ENCODE results near the gene NAA25.
"Not testable (repeated sequence)": the region's sequence is repeated elsewhere in the genome, so short reads cannot be mapped to it uniquely, and the experiment has no call there.

The NAA25 gene

GRCh38 chr12:112063273-112063672, 45.3 kb downstream of the NAA25 start:
- no peak for DNase-seq

DNA sequence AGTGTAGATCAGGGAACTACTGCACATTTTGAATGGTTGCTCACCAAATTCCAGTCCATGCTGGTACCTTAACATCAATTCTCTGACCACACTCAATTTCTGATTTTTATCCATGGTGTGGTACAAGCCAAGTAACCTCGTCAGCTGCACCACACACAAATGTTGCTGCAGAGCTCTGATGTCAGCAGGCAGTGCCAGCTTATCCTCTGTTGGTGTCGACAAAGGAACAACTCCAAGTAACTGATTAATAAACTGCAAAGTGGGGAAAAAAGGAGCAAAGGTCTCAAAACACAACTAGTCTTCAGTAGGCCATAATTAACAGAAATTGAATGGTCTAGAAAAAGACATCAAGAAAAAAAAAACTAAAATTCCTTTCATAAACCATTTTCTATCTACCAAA, 47.4 kb downstream of the NAA25 start:
- DNase-seq = no peak

DNA sequence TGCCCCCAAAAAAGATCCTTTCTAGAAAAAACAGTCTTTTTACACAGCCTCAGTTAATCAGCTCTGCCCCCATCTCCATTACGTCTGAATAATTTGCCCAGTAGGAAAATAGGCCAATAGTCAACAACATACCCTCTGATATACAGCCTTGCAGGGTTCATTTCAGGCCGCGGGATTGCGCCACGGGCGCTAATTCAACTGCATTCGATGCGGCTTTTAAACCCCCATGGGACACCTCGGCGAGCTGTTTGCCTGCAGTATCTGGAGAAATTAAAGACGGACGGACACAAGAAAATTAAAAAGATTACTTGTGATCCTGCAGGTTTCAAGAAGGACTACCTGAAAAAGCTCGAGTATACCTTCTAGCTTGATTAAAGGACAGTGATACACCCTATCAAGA, 59.2 kb downstream of the NAA25 start:
- no peak for DNase-seq

- no peak for DNase-seq
These were observed 62.6 kb downstream of the NAA25 start for GRCh38 chr12:112046003-112046402.

- not testable (repeated sequence) for DNase-seq
These were observed 72.0 kb downstream of the NAA25 start for GRCh38 chr12:112036614-112037013.

GRCh38 chr12:112035219-112035785, 73.3 kb downstream of the NAA25 start:
- no peak for DNase-seq

DNA sequence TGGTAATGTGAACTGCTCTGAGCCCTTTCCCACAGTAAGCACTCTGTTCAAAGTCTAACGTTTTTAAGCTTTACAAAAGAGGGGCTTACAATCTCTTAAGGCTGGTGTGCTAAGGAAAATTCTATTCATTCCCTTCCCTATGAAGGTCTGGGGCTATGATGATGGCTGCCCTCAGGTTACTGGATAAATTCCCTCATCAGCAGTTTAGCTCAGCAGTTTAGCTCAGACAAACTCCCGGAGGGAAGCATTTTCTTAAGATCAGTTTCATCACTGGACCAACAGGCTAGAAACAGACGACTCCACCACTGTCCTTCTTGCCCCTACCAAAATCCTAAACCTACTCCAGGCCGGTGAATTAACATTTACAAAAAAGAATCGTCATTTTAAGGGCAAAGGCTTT, 76.3 kb downstream of the NAA25 start:
- no peak for DNase-seq

DNA sequence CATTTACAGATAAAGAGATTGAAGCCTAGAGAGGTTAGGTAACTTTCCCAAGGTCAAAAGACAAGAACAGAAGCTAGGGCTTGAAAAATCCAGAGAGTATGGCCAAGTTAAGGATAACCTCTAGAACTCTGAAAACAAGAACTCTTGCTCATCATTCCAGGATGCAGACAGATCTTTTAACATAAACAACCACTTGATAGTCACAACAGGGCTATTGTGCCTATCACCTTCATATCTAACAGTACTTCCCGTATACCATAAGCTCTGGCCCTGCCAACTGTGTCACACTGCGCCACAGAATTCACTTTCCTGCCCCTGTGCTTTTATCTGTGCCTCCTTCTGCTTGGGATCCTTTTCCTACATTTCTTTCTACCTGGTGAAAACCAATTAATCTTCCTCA, 77.1 kb downstream of the NAA25 start:
- DNase-seq = no peak

GRCh38 chr12:112029301-112029700, 79.3 kb downstream of the NAA25 start:
- no peak for DNase-seq

- no peak for DNase-seq
These were observed 82.7 kb downstream of the NAA25 start for GRCh38 chr12:112025808-112026375.

DNA sequence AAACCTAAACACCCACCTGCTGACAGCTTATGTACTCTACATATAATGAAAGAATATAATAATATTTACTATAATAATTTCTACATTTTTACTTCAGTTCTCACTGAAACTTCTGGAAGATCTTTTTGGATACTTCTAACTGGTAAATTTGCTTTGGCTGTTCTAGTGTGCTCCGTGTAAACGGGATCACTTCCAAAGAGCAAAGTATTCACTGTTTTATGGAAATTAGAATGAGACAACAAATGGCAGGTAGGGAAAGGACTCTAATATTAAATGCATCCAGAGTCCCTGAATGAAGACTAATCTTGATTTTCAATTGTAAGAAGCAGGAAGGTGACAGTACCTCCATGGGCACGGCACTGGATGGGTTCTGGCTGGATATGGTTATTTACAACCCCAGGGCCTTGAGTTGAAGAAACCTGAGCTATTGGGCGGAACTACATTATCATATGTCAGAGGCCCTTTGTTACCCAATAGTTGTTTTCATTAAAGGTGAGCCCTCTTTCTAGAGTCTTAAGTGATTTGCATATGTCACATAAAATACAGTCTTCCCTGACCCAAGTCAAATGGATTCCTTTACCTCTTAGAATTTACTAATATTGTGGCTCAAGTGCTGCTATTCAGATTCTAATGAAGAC, 84.7 kb downstream of the NAA25 start:
- no peak for DNase-seq

DNA sequence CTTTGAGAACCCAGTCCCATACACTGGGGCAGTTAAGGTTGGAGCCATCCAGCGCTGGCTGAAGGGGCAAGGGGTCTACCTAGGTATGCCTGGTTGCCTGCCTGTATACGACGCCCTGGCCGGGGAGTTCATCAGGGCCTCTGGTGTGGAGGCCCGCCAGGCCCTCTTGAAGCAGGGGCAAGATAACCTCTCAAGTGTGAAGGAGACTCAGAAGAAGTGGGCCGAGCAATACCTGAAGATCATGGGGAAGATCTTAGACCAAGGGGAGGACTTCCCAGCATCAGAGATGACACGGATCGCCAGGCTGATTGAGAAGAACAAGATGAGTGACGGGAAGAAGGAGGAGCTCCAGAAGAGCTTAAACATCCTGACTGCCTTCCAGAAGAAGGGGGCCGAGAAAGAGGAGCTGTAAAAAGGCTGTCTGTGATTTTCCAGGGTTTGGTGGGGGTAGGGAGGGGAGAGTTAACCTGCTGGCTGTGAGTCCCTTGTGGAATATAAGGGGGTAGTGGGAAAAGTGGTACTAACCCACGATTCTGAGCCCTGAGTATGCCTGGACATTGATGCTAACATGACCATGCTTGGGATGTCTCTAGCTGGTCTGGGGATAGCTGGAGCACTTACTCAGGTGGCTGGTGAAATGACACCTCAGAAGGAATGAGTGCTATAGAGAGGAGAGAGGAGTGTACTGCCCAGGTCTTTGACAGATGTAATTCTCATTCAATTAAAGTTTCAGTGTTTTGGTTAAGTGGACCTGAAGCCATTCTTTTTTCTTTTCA, 86.2 kb downstream of the NAA25 start:
- no peak for DNase-seq

GRCh38 chr12:112020947-112021457, 87.6 kb downstream of the NAA25 start:
- no peak for DNase-seq

GRCh38 chr12:112018571-112019237, 89.9 kb downstream of the NAA25 start:
- no peak for DNase-seq

DNA sequence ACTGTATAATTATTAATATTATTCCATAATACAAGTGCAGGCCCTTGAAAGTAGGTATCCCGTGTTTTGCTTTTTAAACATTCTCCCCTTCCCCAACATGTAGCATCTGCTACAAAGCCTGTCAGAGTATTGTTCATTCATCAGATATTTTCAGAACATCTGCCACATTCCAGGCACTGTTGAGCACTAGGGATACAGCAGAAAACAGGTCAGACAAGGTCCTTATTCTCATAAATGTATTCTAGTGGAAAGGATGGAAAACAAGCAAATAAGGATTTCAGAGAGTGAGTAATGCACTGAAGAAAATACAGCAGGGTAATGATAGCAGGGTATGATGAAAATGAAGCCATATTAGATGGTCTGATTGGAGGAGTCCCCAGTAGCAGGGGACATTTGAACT, 91.5 kb downstream of the NAA25 start:
- DNase-seq = no peak

- DNase-seq = no peak
These were observed 92.6 kb downstream of the NAA25 start for GRCh38 chr12:112015938-112016337.

DNA sequence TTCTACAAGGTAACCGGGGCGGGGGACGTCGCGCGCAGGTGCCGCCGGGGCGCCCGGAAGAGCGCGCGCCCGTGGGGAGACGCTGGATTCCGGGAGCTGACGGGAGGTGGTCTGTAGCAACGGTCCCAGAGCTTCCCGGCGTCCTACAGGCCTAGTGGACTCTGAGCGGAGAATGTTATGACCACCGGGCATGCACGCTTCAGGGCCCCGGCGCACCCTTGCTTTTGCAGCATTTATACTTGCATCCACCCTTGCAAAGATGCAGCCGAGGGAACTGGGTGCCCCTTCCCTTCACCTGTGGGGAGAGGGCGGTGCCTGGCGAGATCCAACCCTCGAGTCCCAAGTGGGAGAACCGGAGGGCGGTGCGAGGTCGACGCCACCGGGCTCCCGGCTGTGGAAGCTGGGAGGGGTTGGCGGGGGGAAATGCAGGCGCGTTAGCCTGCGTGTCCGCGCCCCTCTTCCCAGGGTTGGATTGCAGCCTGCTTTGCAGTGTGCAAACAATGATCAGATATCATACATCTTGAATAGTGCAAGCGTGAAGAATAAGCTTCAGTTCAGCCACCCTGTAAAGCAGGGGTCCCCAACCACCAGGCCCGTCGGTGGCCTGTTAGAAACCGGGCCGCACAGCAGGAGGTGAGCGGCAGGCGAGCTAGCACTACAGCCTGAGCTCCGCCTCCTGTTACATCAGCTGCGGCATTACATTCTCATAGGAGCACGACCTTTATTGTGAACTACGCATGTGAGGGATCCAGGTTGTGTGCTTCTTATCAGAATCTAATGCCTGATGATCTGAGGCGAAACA, 94.8 kb downstream of the NAA25 start:
- peak in 35 of 51 donors; percentile 3 to 85 (median 49) for DNase-seq

- DNase-seq = peak; percentile 94 to 100 (median 98)
These were observed 95.6 kb downstream of the NAA25 start, which contains the start of the genes ERP29 and TMEM116 for GRCh38 chr12:112012775-112013600. ERP29 (plus strand) TSS chr12:112013426; CDS start chr12:112013466, 40 bp downstream. TMEM116 (minus strand) TSS chr12:112013165; CDS start chr12:112005270, 7,895 bp downstream.

GRCh38 chr12:112011685-112012084, 96.9 kb downstream of the NAA25 start:
- DNase-seq = no peak

Measured in hypothalamus (tissue), 51 donors.